Common myeloid progenitor, CD34-positive (primary cell): ENCODE measurements around the gene IGSF23.
A peak's percentile ranks its signal among the peaks of the same experiment; 100 is the strongest.

ENCODE experiments used
- CTCF ChIA-PET: fragments of 350-600 bp; sonication (Branson Sonifier 250); formaldehyde crosslinking; loops from one replicate; lab custom pipeline; 2021; ENCODE audit warnings: antibody characterized with exemption; lab: Charles Lee
- POLR2A ChIA-PET: fragments of 350-600 bp; sonication (Branson Sonifier 250); formaldehyde crosslinking; loops from one replicate; lab custom pipeline; 2021; ENCODE audit warnings: antibody characterized with exemption; lab: Charles Lee
- DNase-seq, 3 donors: peaks; one replicate each; pipeline versions ENCODE4 v3.0.0 to v3.0.0-alpha.2; 2013
- H3K27ac ChIP-seq, 2 experiments: 1 replicate in 1 of 2; 2 replicates in 1 of 2; pipeline ENCODE4 v1.7.0; 2013; ENCODE audit warnings: inconsistent platforms in 2 of 2, low read length in 2 of 2, mild to moderate bottlenecking in 2 of 2, low read depth in 1 of 2, moderate library complexity in 1 of 2; ENCODE audit not compliant: severe bottlenecking in 2 of 2, insufficient read depth in 1 of 2, poor library complexity in 1 of 2
- H3K27me3 ChIP-seq, 5 experiments: replicated peaks in 2 of 5; 1 replicate in 3 of 5; 2 replicates in 2 of 5; pipeline versions ENCODE4 v1.6.1 to v1.7.0; 2013; ENCODE audit warnings: low read length in 4 of 5, mild to moderate bottlenecking in 2 of 5, moderate library complexity in 2 of 5, inconsistent platforms in 1 of 5; ENCODE audit not compliant: insufficient read depth in 5 of 5, control insufficient read depth in 4 of 5
- H3K36me3 ChIP-seq, 4 experiments: 1 replicate in 2 of 4; 2 replicates in 2 of 4; pipeline versions ENCODE4 v1.6.1 to v1.7.0; 2013; ENCODE audit warnings: low read length in 3 of 4, control low read depth in 1 of 4, mild to moderate bottlenecking in 1 of 4; ENCODE audit not compliant: control insufficient read depth in 4 of 4, insufficient read depth in 4 of 4
- H3K4me1 ChIP-seq, 4 experiments: 1 replicate in 3 of 4; 2 replicates in 1 of 4; pipeline versions ENCODE4 v1.6.1 to v1.7.1; 2013; ENCODE audit warnings: low read length in 3 of 4, mild to moderate bottlenecking in 3 of 4, control low read depth in 1 of 4, inconsistent platforms in 1 of 4, moderate library complexity in 1 of 4; ENCODE audit not compliant: control insufficient read depth in 4 of 4, insufficient read depth in 4 of 4; ENCODE audit errors: control extremely low read depth in 1 of 4
- H3K4me3 ChIP-seq, 7 experiments: 1 replicate in 4 of 7; 2 replicates in 3 of 7; pipeline versions ENCODE4 v1.5.1 to v1.7.0; 2013; ENCODE audit warnings: mild to moderate bottlenecking in 7 of 7, low read length in 6 of 7, moderate library complexity in 6 of 7, inconsistent platforms in 2 of 7, low read depth in 2 of 7, control low read depth in 1 of 7; ENCODE audit not compliant: insufficient read depth in 4 of 7, control insufficient read depth in 1 of 7; ENCODE audit errors: extremely low read depth in 1 of 7
- H3K9me3 ChIP-seq, 5 experiments: 1 replicate in 4 of 5; 2 replicates in 1 of 5; pipeline versions ENCODE4 v1.6.1 to v1.7.1; 2013; ENCODE audit warnings: low read length in 4 of 5, mild to moderate bottlenecking in 2 of 5, inconsistent platforms in 1 of 5, low read depth in 1 of 5, moderate library complexity in 1 of 5; ENCODE audit not compliant: control insufficient read depth in 4 of 5, insufficient read depth in 2 of 5; ENCODE audit errors: control extremely low read depth in 1 of 5
- WGBS: methylation state at CpG from one replicate; pipeline ENCODE4 v1.1.5; 2013; ENCODE audit not compliant: insufficient coverage; 5-methylcytosine and 5-hydroxymethylcytosine counted together

Gene IGSF23

GRCh38 chr19:44579663-44580365, 33.5 kb upstream of the IGSF23 start:
- Histone ChIP-seq H3K27ac (no peak overlapping the region), H3K27me3 (no peaks in the 10 kb centered on the region), H3K4me3 (no peak overlapping the region), H3K9me3 (no peaks in the 10 kb centered on the region), H3K36me3 (no peaks in the 10 kb centered on the region), H3K4me1 (no peaks in the 10 kb centered on the region)
- WGBS: 94% methylated on average over 5 of the region's 5 CpGs
- ChIA-PET POLR2A (no interaction called here), CTCF (interaction anchor here (1.1 to 1.4 kb wide), 3 partner anchors 9 to 75 kb away, joined by 3 to 4 read pairs (median 3); no protein-coding TSS in a partner anchor)
- DNase-seq: no peak

GRCh38 chr19:44580366-44580895, 32.9 kb upstream of the IGSF23 start:
- Histone ChIP-seq H3K4me3 (no peak overlapping the region), H3K36me3 (no peaks in the 10 kb centered on the region), H3K27ac (no peak overlapping the region), H3K9me3 (peaks cover 0 to 2% (median 0%) of the 10 kb centered on the region in 5 experiments), H3K4me1 (no peaks in the 10 kb centered on the region), H3K27me3 (no peaks in the 10 kb centered on the region)
- 98% methylated on average over 9 of the region's 11 CpGs for WGBS
- ChIA-PET CTCF (interaction anchor here (1.4 kb wide), 1 partner anchor 74 kb away, joined by 4 read pairs; no protein-coding TSS in a partner anchor), POLR2A (no interaction called here)
- DNase-seq: no peak

GRCh38 chr19:44581288-44581687, 32.1 kb upstream of the IGSF23 start:
- DNase-seq: no peak
- Histone ChIP-seq H3K36me3 (no peaks in the 10 kb centered on the region), H3K27ac (no peak overlapping the region), H3K9me3 (peaks cover 0 to 2% (median 0%) of the 10 kb centered on the region in 5 experiments), H3K4me1 (no peaks in the 10 kb centered on the region), H3K4me3 (no peak overlapping the region), H3K27me3 (no peaks in the 10 kb centered on the region)
- WGBS: 92% methylated on average over 2 of the region's 2 CpGs
- CTCF ChIA-PET: interaction anchor here (1.4 kb wide), 1 partner anchor 73 kb away, joined by 4 read pairs; no protein-coding TSS in a partner anchor
- POLR2A ChIA-PET: no interaction called here

GRCh38 chr19:44582581-44583265, 30.6 kb upstream of the IGSF23 start:
- H3K9me3 ChIP-seq: peaks cover 0 to 2% (median 0%) of the 10 kb centered on the region in 5 experiments
- DNase-seq: peak in 2 of 3 donors; percentile 29 to 31
- ChIA-PET CTCF (interaction anchor here (0.7 to 2.2 kb wide), 6 partner anchors 11 to 201 kb away, joined by 3 to 16 read pairs (median 4); no protein-coding TSS in a partner anchor), POLR2A (no interaction called here)
- no peak overlapping the region for H3K27ac ChIP-seq
- WGBS: 25% methylated on average over 10 of the region's 10 CpGs
- H3K36me3 ChIP-seq: no peaks in the 10 kb centered on the region
- no peaks in the 10 kb centered on the region for H3K27me3 ChIP-seq
- H3K4me3 ChIP-seq: no peak overlapping the region
- H3K4me1 ChIP-seq: no peaks in the 10 kb centered on the region

- Histone ChIP-seq H3K9me3 (peaks cover 0 to 2% (median 0%) of the 10 kb centered on the region in 5 experiments), H3K36me3 (no peaks in the 10 kb centered on the region), H3K27me3 (no peaks in the 10 kb centered on the region), H3K4me1 (peaks cover 0 to 8% (median 0%) of the 10 kb centered on the region in 4 experiments), H3K4me3 (no peak overlapping the region), H3K27ac (no peak overlapping the region)
- CTCF ChIA-PET: interaction anchor here (1.5 to 2.1 kb wide), 2 partner anchors 12 to 15 kb away, joined by 6 to 7 read pairs; no protein-coding TSS in a partner anchor
- POLR2A ChIA-PET: no interaction called here
- DNase-seq: no peak
- 90% methylated on average over 2 of the region's 5 CpGs for WGBS
Observed at GRCh38 chr19:44585371-44586133, 27.8 kb upstream of the IGSF23 start.

- Histone ChIP-seq H3K9me3 (peaks cover 0 to 3% (median 0%) of the 10 kb centered on the region in 5 experiments), H3K36me3 (no peaks in the 10 kb centered on the region), H3K27me3 (no peaks in the 10 kb centered on the region), H3K27ac (peak overlapping the region in 1 of 2 experiments; percentile 51), H3K4me1 (peaks cover 0 to 17% (median 5%) of the 10 kb centered on the region in 4 experiments), H3K4me3 (no peak overlapping the region)
- 100% methylated on average over 1 of the region's 2 CpGs for WGBS
- peak in 2 of 3 donors; percentile 63 to 71 for DNase-seq
- ChIA-PET POLR2A (no interaction called here), CTCF (interaction anchor here (0.9 to 1.4 kb wide), 5 partner anchors 9 to 69 kb away, joined by 3 to 6 read pairs (median 3); no protein-coding TSS in a partner anchor)
Observed at GRCh38 chr19:44587963-44588770, 25.2 kb upstream of the IGSF23 start.
